Measurements from ENCODE around the gene MTR.

The MTR gene

GRCh38 chr1:236920286-236920894, 125.3 kb downstream of the MTR start:
- no peaks in the 10 kb centered on the region for H3K9me3 ChIP-seq (ENCODE audit: control insufficient read depth, insufficient read depth, low read length)
- H3K4me1 ChIP-seq (ENCODE audit: control insufficient read depth, insufficient read depth, low read length): no peaks in the 10 kb centered on the region
- H3K36me3 ChIP-seq (ENCODE audit: control insufficient read depth, insufficient read depth, low read length): no peaks in the 10 kb centered on the region
- H3K9ac ChIP-seq (ENCODE audit: low read depth, low read length): no peak overlapping the region
- no peak overlapping the region for H3K4me3 ChIP-seq (ENCODE audit: low read depth, low read length)
- no peaks in the 10 kb centered on the region for H3K27me3 ChIP-seq (ENCODE audit: control insufficient read depth, insufficient read depth, low read length)

- no peaks in the 10 kb centered on the region for H3K27me3 ChIP-seq (ENCODE audit: control insufficient read depth, insufficient read depth, low read length)
- H3K4me1 ChIP-seq (ENCODE audit: control insufficient read depth, insufficient read depth, low read length): no peaks in the 10 kb centered on the region
- H3K9me3 ChIP-seq (ENCODE audit: control insufficient read depth, insufficient read depth, low read length): no peaks in the 10 kb centered on the region
- H3K9ac ChIP-seq (ENCODE audit: low read depth, low read length): no peak overlapping the region
- no peaks in the 10 kb centered on the region for H3K36me3 ChIP-seq (ENCODE audit: control insufficient read depth, insufficient read depth, low read length)
- H3K4me3 ChIP-seq (ENCODE audit: low read depth, low read length): no peak overlapping the region
These were observed 126.5 kb downstream of the MTR start for GRCh38 chr1:236921610-236922009.

DNA sequence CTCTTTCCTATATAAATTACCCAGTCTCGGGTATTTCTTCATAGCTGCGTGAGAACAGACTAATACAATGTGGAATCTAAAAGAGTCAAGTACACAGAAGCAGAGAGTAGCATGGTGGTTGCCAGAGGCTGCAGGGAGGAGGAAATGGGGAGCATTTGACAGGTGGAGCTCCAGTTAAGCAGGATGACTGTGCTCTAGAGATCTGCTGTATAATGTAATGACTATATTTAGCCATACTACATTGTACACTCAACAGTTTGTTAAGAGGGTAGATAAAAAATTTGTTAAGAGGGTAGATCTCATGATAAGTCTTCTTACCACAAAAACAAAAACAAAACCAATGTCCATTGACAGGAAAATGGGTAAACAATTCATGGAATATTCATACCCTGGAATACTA, 127.1 kb downstream of the MTR start:
- H3K9me3 ChIP-seq (ENCODE audit: control insufficient read depth, insufficient read depth, low read length): no peaks in the 10 kb centered on the region
- no peak overlapping the region for H3K4me3 ChIP-seq (ENCODE audit: low read depth, low read length)
- no peak overlapping the region for H3K9ac ChIP-seq (ENCODE audit: low read depth, low read length)
- H3K4me1 ChIP-seq (ENCODE audit: control insufficient read depth, insufficient read depth, low read length): no peaks in the 10 kb centered on the region
- no peaks in the 10 kb centered on the region for H3K36me3 ChIP-seq (ENCODE audit: control insufficient read depth, insufficient read depth, low read length)
- H3K27me3 ChIP-seq (ENCODE audit: control insufficient read depth, insufficient read depth, low read length): no peaks in the 10 kb centered on the region

DNA sequence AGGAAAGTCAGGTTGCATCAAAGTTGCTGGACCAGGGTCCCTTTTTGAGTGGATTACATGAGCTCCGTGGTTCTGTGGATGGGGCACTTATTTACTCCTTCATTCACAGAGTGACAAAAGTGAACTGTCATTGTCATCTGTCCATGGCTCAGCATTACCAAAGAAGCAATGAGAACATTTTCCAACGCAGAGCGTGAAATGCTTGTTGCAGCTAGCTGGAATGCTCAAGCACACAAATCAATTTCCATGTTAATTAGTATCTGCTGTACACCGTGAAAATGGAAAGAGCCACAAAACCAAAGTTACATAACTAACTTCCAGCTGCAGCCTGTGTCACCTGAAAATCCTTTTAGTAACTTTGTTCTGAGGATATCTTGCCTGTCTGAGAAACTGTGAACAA, 130.3 kb downstream of the MTR start:
- Histone ChIP-seq H3K4me1 (ENCODE audit: control insufficient read depth, insufficient read depth, low read length) (no peaks in the 10 kb centered on the region), H3K36me3 (ENCODE audit: control insufficient read depth, insufficient read depth, low read length) (no peaks in the 10 kb centered on the region), H3K27me3 (ENCODE audit: control insufficient read depth, insufficient read depth, low read length) (no peaks in the 10 kb centered on the region), H3K9me3 (ENCODE audit: control insufficient read depth, insufficient read depth, low read length) (no peaks in the 10 kb centered on the region), H3K4me3 (ENCODE audit: low read depth, low read length) (no peak overlapping the region), H3K9ac (ENCODE audit: low read depth, low read length) (no peak overlapping the region)

DNA sequence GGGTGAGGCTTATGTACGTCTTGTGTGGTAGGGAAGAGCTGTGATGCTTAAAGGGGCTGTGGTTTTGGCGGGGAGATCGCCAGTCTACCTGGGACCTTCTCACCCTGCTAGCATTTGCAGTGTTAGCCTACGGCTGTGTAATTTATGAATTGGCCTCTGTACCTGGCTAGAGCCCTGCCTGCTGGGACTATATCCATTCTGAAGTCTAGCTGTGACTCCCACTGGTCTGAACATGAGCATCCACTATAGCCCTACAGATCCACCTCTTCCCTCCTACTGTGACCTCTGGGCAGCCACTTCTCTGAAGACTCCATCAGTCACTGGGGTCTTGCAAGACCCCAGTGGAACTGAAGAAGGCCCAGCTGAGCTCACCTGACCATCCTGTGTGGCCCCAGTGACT, 135.4 kb downstream of the MTR start:
- no peaks in the 10 kb centered on the region for H3K4me1 ChIP-seq (ENCODE audit: control insufficient read depth, insufficient read depth, low read length)
- H3K36me3 ChIP-seq (ENCODE audit: control insufficient read depth, insufficient read depth, low read length): no peaks in the 10 kb centered on the region
- H3K9ac ChIP-seq (ENCODE audit: low read depth, low read length): no peak overlapping the region
- no peaks in the 10 kb centered on the region for H3K9me3 ChIP-seq (ENCODE audit: control insufficient read depth, insufficient read depth, low read length)
- H3K4me3 ChIP-seq (ENCODE audit: low read depth, low read length): no peak overlapping the region
- H3K27me3 ChIP-seq (ENCODE audit: control insufficient read depth, insufficient read depth, low read length): no peaks in the 10 kb centered on the region

DNA sequence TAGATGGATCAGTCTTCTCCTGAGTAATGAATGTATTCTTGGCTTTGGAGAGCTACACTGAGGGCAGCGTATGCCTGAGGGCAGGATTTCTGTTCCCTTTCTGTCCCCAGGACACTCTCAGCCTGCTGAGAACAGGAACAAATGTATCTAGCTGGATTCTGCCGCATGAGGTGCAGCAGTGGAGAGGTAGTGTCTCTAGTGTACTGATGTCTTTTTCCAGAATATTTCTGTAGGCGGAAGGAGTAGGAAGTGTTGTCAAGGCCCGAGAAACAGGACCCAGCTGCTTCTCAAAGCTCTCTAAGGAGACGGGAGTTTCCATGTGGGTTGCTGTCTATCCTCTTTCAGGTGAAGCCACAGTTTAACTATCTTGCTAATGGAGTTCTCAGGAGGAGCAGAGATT, 143.7 kb downstream of the MTR start:
- H3K4me1 ChIP-seq (ENCODE audit: control insufficient read depth, insufficient read depth, low read length): no peaks in the 10 kb centered on the region
- H3K4me3 ChIP-seq (ENCODE audit: low read depth, low read length): no peak overlapping the region
- H3K27me3 ChIP-seq (ENCODE audit: control insufficient read depth, insufficient read depth, low read length): no peaks in the 10 kb centered on the region
- H3K9me3 ChIP-seq (ENCODE audit: control insufficient read depth, insufficient read depth, low read length): no peaks in the 10 kb centered on the region
- no peaks in the 10 kb centered on the region for H3K36me3 ChIP-seq (ENCODE audit: control insufficient read depth, insufficient read depth, low read length)
- no peak overlapping the region for H3K9ac ChIP-seq (ENCODE audit: low read depth, low read length)

DNA sequence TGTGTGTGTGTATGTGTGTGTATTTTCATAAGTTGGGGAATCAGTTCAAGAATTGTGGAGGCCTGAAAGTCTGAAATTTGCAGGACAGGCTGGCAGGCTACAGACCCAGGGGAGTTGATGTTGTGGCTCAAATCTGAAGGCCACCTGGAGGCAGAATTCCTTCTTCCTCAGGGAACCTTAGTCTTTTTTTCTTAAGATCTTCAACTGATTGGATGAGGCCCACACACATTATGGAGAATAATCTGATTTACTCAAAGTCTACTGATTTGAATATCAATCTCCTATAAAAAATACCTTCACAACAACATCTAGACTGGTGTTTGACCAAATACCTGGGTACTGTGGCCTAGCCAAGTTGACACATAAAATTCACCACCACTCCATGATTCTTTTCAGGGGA, 147.3 kb downstream of the MTR start:
- Histone ChIP-seq H3K9ac (ENCODE audit: low read depth, low read length) (no peak overlapping the region), H3K4me3 (ENCODE audit: low read depth, low read length) (no peak overlapping the region), H3K4me1 (ENCODE audit: control insufficient read depth, insufficient read depth, low read length) (no peaks in the 10 kb centered on the region), H3K36me3 (ENCODE audit: control insufficient read depth, insufficient read depth, low read length) (no peaks in the 10 kb centered on the region), H3K27me3 (ENCODE audit: control insufficient read depth, insufficient read depth, low read length) (no peaks in the 10 kb centered on the region), H3K9me3 (ENCODE audit: control insufficient read depth, insufficient read depth, low read length) (no peaks in the 10 kb centered on the region)

GRCh38 chr1:236944556-236944955, 149.5 kb downstream of the MTR start:
- Histone ChIP-seq H3K36me3 (ENCODE audit: control insufficient read depth, insufficient read depth, low read length) (no peaks in the 10 kb centered on the region), H3K27me3 (ENCODE audit: control insufficient read depth, insufficient read depth, low read length) (no peaks in the 10 kb centered on the region), H3K4me3 (ENCODE audit: low read depth, low read length) (no peak overlapping the region)

GRCh38 chr1:236945002-236945401, 149.9 kb downstream of the MTR start:
- Histone ChIP-seq H3K9me3 (ENCODE audit: control insufficient read depth, insufficient read depth, low read length) (no peaks in the 10 kb centered on the region), H3K9ac (ENCODE audit: low read depth, low read length) (no peak overlapping the region), H3K4me3 (ENCODE audit: low read depth, low read length) (no peak overlapping the region), H3K27me3 (ENCODE audit: control insufficient read depth, insufficient read depth, low read length) (no peaks in the 10 kb centered on the region), H3K4me1 (ENCODE audit: control insufficient read depth, insufficient read depth, low read length) (no peaks in the 10 kb centered on the region), H3K36me3 (ENCODE audit: control insufficient read depth, insufficient read depth, low read length) (no peaks in the 10 kb centered on the region)

More at GRCh38 chr1:236944556-236944955, 149.5 kb downstream of the MTR start:
- no peaks in the 10 kb centered on the region for H3K9me3 ChIP-seq (ENCODE audit: control insufficient read depth, insufficient read depth, low read length)
- H3K9ac ChIP-seq (ENCODE audit: low read depth, low read length): no peak overlapping the region
- no peaks in the 10 kb centered on the region for H3K4me1 ChIP-seq (ENCODE audit: control insufficient read depth, insufficient read depth, low read length)

- H3K27me3 ChIP-seq (ENCODE audit: control insufficient read depth, insufficient read depth, low read length): no peaks in the 10 kb centered on the region
- H3K9ac ChIP-seq (ENCODE audit: low read depth, low read length): no peak overlapping the region
- H3K4me3 ChIP-seq (ENCODE audit: low read depth, low read length): no peak overlapping the region
- no peaks in the 10 kb centered on the region for H3K9me3 ChIP-seq (ENCODE audit: control insufficient read depth, insufficient read depth, low read length)
- no peaks in the 10 kb centered on the region for H3K4me1 ChIP-seq (ENCODE audit: control insufficient read depth, insufficient read depth, low read length)
- no peaks in the 10 kb centered on the region for H3K36me3 ChIP-seq (ENCODE audit: control insufficient read depth, insufficient read depth, low read length)
These were observed 152.7 kb downstream of the MTR start for GRCh38 chr1:236947794-236948193.

GRCh38 chr1:236948381-236948780, 153.3 kb downstream of the MTR start:
- Histone ChIP-seq H3K9me3 (ENCODE audit: control insufficient read depth, insufficient read depth, low read length) (no peaks in the 10 kb centered on the region), H3K36me3 (ENCODE audit: control insufficient read depth, insufficient read depth, low read length) (no peaks in the 10 kb centered on the region)

GRCh38 chr1:236948996-236949395, 153.9 kb downstream of the MTR start:
- no peaks in the 10 kb centered on the region for H3K36me3 ChIP-seq (ENCODE audit: control insufficient read depth, insufficient read depth, low read length)
- H3K27me3 ChIP-seq (ENCODE audit: control insufficient read depth, insufficient read depth, low read length): no peaks in the 10 kb centered on the region
- H3K9me3 ChIP-seq (ENCODE audit: control insufficient read depth, insufficient read depth, low read length): no peaks in the 10 kb centered on the region
- H3K9ac ChIP-seq (ENCODE audit: low read depth, low read length): no peak overlapping the region
- no peak overlapping the region for H3K4me3 ChIP-seq (ENCODE audit: low read depth, low read length)
- H3K4me1 ChIP-seq (ENCODE audit: control insufficient read depth, insufficient read depth, low read length): no peaks in the 10 kb centered on the region

More at GRCh38 chr1:236948381-236948780, 153.3 kb downstream of the MTR start:
- Histone ChIP-seq H3K9ac (ENCODE audit: low read depth, low read length) (no peak overlapping the region), H3K4me1 (ENCODE audit: control insufficient read depth, insufficient read depth, low read length) (no peaks in the 10 kb centered on the region), H3K27me3 (ENCODE audit: control insufficient read depth, insufficient read depth, low read length) (no peaks in the 10 kb centered on the region), H3K4me3 (ENCODE audit: low read depth, low read length) (no peak overlapping the region)

Measured in iPS-15b (cell line).